COLO668 (cell line): ENCODE measurements around the gene LRRIQ3.
A peak's percentile ranks its signal among the peaks of the same experiment; 100 is the strongest.
"Not testable (repeated sequence)": the region's sequence is repeated elsewhere in the genome, so short reads cannot be mapped to it uniquely, and the experiment has no call there.

ENCODE experiments used
- DNase-seq: peaks from one replicate; lab custom pipeline; 2025; ENCODE audit not compliant: unreplicated experiment; lab: John Stamatoyannopoulos, UW

LRRIQ3 gene

GRCh38 chr1:74117370-74117769 is 80.6 kb downstream of the LRRIQ3 start:
- not testable (repeated sequence) for DNase-seq

GRCh38 chr1:74113333-74113732 is 84.6 kb downstream of the LRRIQ3 start:
- DNase-seq = no peak

- DNase-seq = no peak
Observed at GRCh38 chr1:74107394-74107793, 90.6 kb downstream of the LRRIQ3 start.

- DNase-seq = no peak
Observed at GRCh38 chr1:74091371-74091770, 106.6 kb downstream of the LRRIQ3 start.

GRCh38 chr1:74083128-74083527 is 114.8 kb downstream of the LRRIQ3 start:
- no peak for DNase-seq

GRCh38 chr1:74065081-74065480 is 132.9 kb downstream of the LRRIQ3 start:
- DNase-seq = no peak

GRCh38 chr1:74057719-74058118 is 140.3 kb downstream of the LRRIQ3 start:
- DNase-seq = no peak

- DNase-seq = no peak
Observed at GRCh38 chr1:74053407-74053806, 144.6 kb downstream of the LRRIQ3 start.

GRCh38 chr1:74050386-74050785 is 147.6 kb downstream of the LRRIQ3 start:
- DNase-seq = no peak

GRCh38 chr1:74038042-74038441 is 159.9 kb downstream of the LRRIQ3 start:
- no peak for DNase-seq

- no peak for DNase-seq
Observed at GRCh38 chr1:74012583-74012982, 185.4 kb downstream of the LRRIQ3 start.

- no peak for DNase-seq
Observed at GRCh38 chr1:74011736-74012135, 186.2 kb downstream of the LRRIQ3 start.

GRCh38 chr1:74010206-74010605 is 187.8 kb downstream of the LRRIQ3 start:
- peak; percentile 40 for DNase-seq

GRCh38 chr1:74005533-74005932 is 192.4 kb downstream of the LRRIQ3 start:
- DNase-seq = no peak

- DNase-seq = no peak
Observed at GRCh38 chr1:74003806-74004205, 194.2 kb downstream of the LRRIQ3 start.

GRCh38 chr1:73998348-73998959 is 199.5 kb downstream of the LRRIQ3 start:
- no peak for DNase-seq

GRCh38 chr1:73980324-73981040 is 217.5 kb downstream of the LRRIQ3 start:
- DNase-seq = no peak

GRCh38 chr1:73979684-73980083 is 218.3 kb downstream of the LRRIQ3 start:
- DNase-seq = no peak

GRCh38 chr1:73978964-73979363 is 219.0 kb downstream of the LRRIQ3 start:
- no peak for DNase-seq
